A549 (cell line): ENCODE results near the gene SLC7A6OS. TPM values are rescaled to one million over a fixed set of nuclear protein-coding genes. Genes with fewer than 3 reads are reported as not detected.

Experiments
- ATAC-seq, 2 experiments: fragments of 200-7000 bp in 1 of 2; fragments of >200 bp in 1 of 2; cut with Nextera tagmentation in 1 of 2; cut with Tn5 transposase in 1 of 2; 3 replicates each; pipeline versions ENCODE4 v1.8.0 to v1.9.1; 2018 to 2020; ENCODE audit warnings: mild to moderate bottlenecking in 1 of 2, moderate library complexity in 1 of 2
- CTCF ChIA-PET: fragments of 300-600 bp; sonication (Branson Sonifier 250); formaldehyde crosslinking; extraction: SDS; loops from one replicate; lab custom pipeline; 2021; ENCODE audit warnings: antibody characterized with exemption, inconsistent platforms; lab: Yijun Ruan, JAX
- POLR2A ChIA-PET: fragments of 350-600 bp; formaldehyde crosslinking; extraction: SDS; loops from one replicate; lab custom pipeline; 2021; ENCODE audit warnings: antibody characterized with exemption, inconsistent platforms; lab: Yijun Ruan, JAX
- DNase-seq, 2 experiments: peaks; one replicate each; pipeline versions ENCODE4 v3.0.0 to v3.0.0-alpha.2; 2011 to 2016; ENCODE audit warnings: low read depth in 1 of 2, low spot score in 1 of 2
- FAIRE-seq: peaks from 2 replicates; lab custom pipeline; 2011; peaks lifted over from hg19 to GRCh38; lab: Jason Lieb, UNC
- H3K27ac ChIP-seq, 2 experiments: fragments of >200 bp; sonication (Bioruptor Twin); formaldehyde crosslinking; 3 replicates each; pipeline ENCODE4 v1.5.1; 2016 to 2017
- H3K4me1 ChIP-seq: fragments of >200 bp; sonication (Bioruptor Twin); formaldehyde crosslinking; 3 replicates; pipeline ENCODE4 v1.6.1; 2016
- H3K4me2 ChIP-seq: fragments of >200 bp; sonication (Bioruptor Twin); formaldehyde crosslinking; 3 replicates; pipeline ENCODE4 v1.6.1; 2016
- H3K4me3 ChIP-seq: fragments of >200 bp; sonication (Bioruptor Twin); formaldehyde crosslinking; 3 replicates; pipeline ENCODE4 v1.5.1; 2016
- H3K9me3 ChIP-seq: fragments of >200 bp; sonication (Bioruptor Twin); formaldehyde crosslinking; 3 replicates; pipeline ENCODE4 v1.6.1; 2016
- BCL3 ChIP-seq: fragments of >200 bp; sonication (Bioruptor Twin); formaldehyde crosslinking; IDR thresholded peaks from 3 replicates; pipeline ENCODE4 v1.6.1; 2016
- ELK1 ChIP-seq: fragments of 150-350 bp; IDR thresholded peaks from 2 replicates; pipeline ENCODE4 v1.6.1; 2014; ENCODE audit warnings: low read depth, mild to moderate bottlenecking, low read length
- EP300 ChIP-seq, 2 experiments: fragments of >200 bp; sonication (Bioruptor Twin); formaldehyde crosslinking; IDR thresholded peaks; 2 replicates in 1 of 2; 3 replicates in 1 of 2; pipeline ENCODE4 v1.6.1; 2016 to 2017
- ESRRA ChIP-seq: fragments of 150-350 bp; IDR thresholded peaks from 2 replicates; pipeline ENCODE4 v1.6.1; 2014; ENCODE audit warnings: mild to moderate bottlenecking, low read length, borderline replicate concordance
- HDAC2 ChIP-seq: fragments of 200-600 bp; sonication (generic); IDR thresholded peaks from 2 replicates; pipeline ENCODE4 v1.6.1; 2016
- HOXA7 ChIP-seq: fragments of 250-450 bp; sonication (Bioruptor Pico); IDR thresholded peaks from 2 replicates; pipeline ENCODE4 v1.5.0; 2020; ENCODE audit warnings: mild to moderate bottlenecking, moderate library complexity
- JUNB ChIP-seq: fragments of >200 bp; sonication (Bioruptor Twin); formaldehyde crosslinking; IDR thresholded peaks from 2 replicates; pipeline ENCODE4 v1.6.1; 2016
- KDM1A ChIP-seq: fragments of 200-600 bp; sonication (generic); IDR thresholded peaks from 2 replicates; pipeline ENCODE4 v1.6.1; 2016; ENCODE audit warnings: low read depth, mild to moderate bottlenecking
- NPAS2 ChIP-seq: fragments of 250-450 bp; sonication (Bioruptor Pico); IDR thresholded peaks from 2 replicates; pipeline ENCODE4 v1.8.0; 2022; ENCODE audit warnings: mild to moderate bottlenecking, moderate library complexity, borderline replicate concordance
- NR3C1 ChIP-seq: fragments of >200 bp; sonication (Bioruptor Twin); formaldehyde crosslinking; IDR thresholded peaks from 3 replicates; pipeline ENCODE4 v1.6.1; 2017
- PBX3 ChIP-seq: IDR thresholded peaks from 2 replicates; pipeline ENCODE4 v1.6.1; 2012
- ZSCAN20 ChIP-seq: fragments of 250-450 bp; sonication (Bioruptor Pico); IDR thresholded peaks from 2 replicates; pipeline ENCODE4 v1.8.0; 2022; ENCODE audit warnings: mild to moderate bottlenecking, moderate library complexity
- WGBS: methylation state at CpG from one replicate; pipeline ENCODE4 v1.1.6; 2017; ENCODE audit errors: missing lambda C conversion rate; 5-methylcytosine and 5-hydroxymethylcytosine counted together
- polyA plus RNA-seq, 4 experiments: library from polyadenylated mRNA; depleted of rRNA in 3 of 4; stranded (reverse); fragments of >200 nt; fragmentation: RNase III in 1 of 4; extraction: RNeasy Plus Mini Kit Qiagen cat#74134 plus additional on column Dnase treatment in 1 of 4; gene quantifications; 2 replicates in 3 of 4; 3 replicates in 1 of 4; pipeline ENCODE4 v1.2.3, GENCODE V29; 2011 to 2017
- TF ChIP-seq, protein P1 (sequence below): fragments of 250-450 bp; sonication (Bioruptor Pico); IDR thresholded peaks from 2 replicates; pipeline ENCODE4 v1.5.0; 2021; ENCODE audit warnings: mild to moderate bottlenecking, moderate library complexity, borderline replicate concordance
- TF ChIP-seq, protein P2 (sequence below): fragments of >200 bp; sonication (Bioruptor Twin); formaldehyde crosslinking; IDR thresholded peaks from 2 replicates; pipeline ENCODE4 v1.6.1; 2016

The SLC7A6OS gene
- polyA plus RNA-seq, 2 of the 4 experiments (the other 2 are of a cell fraction) = 10.4 to 11.9 TPM

- TF ChIP-seq NPAS2 (CRISPR knock-in tag) (no peak), KDM1A (no peak), NR3C1 (no peak), EP300 (IDR thresholded peaks at IDR 0.05) (no peak)
- TF ChIP-seq, all 56 proteins: peak for 0
Observed at GRCh38 chr16:68353366-68353765, 42.6 kb upstream of the SLC7A6OS start (continued).

DNA sequence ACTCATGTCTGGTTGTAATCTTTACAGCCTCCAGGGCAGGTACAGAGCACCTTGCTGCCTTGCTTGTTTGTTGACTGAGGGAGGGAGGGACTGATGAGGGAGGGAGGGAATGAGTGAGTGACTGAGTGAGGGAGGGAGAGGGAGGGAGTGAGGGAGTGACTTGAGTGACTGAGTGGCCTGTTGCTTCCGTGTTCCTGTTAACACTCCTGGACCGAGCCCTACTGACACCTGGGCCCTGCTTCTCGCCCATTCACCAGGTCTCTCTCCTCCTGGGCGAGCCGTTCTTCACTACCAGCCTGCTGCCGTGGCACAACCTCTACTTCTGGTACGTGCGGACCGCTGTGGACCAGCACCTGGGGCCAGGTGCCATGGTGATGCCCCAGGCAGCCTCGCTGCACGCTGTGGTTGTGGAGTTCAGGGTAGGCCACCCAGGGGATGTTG lies 41.3 kb upstream of the SLC7A6OS start:
- Histone ChIP-seq H3K4me1 (no peaks in the 10 kb centered on the region), H3K4me3 (no peak overlapping the region), H3K9me3 (no peaks in the 10 kb centered on the region), H3K4me2 (no peak overlapping the region), H3K27ac (no peak overlapping the region)
- ChIA-PET CTCF (interaction anchor here (1.0 kb wide), 1 partner anchor 15 kb away, joined by 3 read pairs; no protein-coding TSS in a partner anchor), POLR2A (no interaction called here)
- ATAC-seq = no peak
- no peak for FAIRE-seq
- TF ChIP-seq, protein P1, sequence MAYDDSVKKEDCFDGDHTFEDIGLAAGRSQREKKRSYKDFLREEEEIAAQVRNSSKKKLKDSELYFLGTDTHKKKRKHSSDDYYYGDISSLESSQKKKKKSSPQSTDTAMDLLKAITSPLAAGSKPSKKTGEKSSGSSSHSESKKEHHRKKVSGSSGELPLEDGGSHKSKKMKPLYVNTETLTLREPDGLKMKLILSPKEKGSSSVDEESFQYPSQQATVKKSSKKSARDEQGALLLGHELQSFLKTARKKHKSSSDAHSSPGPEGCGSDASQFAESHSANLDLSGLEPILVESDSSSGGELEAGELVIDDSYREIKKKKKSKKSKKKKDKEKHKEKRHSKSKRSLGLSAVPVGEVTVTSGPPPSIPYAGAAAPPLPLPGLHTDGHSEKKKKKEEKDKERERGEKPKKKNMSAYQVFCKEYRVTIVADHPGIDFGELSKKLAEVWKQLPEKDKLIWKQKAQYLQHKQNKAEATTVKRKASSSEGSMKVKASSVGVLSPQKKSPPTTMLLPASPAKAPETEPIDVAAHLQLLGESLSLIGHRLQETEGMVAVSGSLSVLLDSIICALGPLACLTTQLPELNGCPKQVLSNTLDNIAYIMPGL (CRISPR knock-in tag) = no peak
- TF ChIP-seq ELK1 = no peak
- no peak for TF ChIP-seq KDM1A
- no peak for TF ChIP-seq HOXA7
- TF ChIP-seq, protein P2, sequence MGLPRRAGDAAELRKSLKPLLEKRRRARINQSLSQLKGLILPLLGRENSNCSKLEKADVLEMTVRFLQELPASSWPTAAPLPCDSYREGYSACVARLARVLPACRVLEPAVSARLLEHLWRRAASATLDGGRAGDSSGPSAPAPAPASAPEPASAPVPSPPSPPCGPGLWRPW = no peak
- TF ChIP-seq PBX3 = no peak
- no peak for TF ChIP-seq ESRRA
- no peak for TF ChIP-seq BCL3
- 83% methylated on average over 8 of the region's 11 CpGs for WGBS
- DNase-seq = no peak

GRCh38 chr16:68351463-68351862 lies 40.7 kb upstream of the SLC7A6OS start:
- no peaks in the 10 kb centered on the region for H3K9me3 ChIP-seq
- no peak overlapping the region for H3K4me3 ChIP-seq
- FAIRE-seq (no peak), ATAC-seq (no peak)
- H3K4me1 ChIP-seq = no peaks in the 10 kb centered on the region
- 95% methylated on average over 11 of the region's 11 CpGs for WGBS
- no peak for TF ChIP-seq ZSCAN20
- TF ChIP-seq, all 56 proteins: peak for 0
- Histone ChIP-seq H3K4me2 (no peak overlapping the region), H3K27ac (no peak overlapping the region)
- no peak for DNase-seq
- ChIA-PET POLR2A (no interaction called here), CTCF (interaction anchor here (1.0 kb wide), 1 partner anchor 14 kb away, joined by 3 read pairs; no protein-coding TSS in a partner anchor)

GRCh38 chr16:68350813-68351350 lies 40.1 kb upstream of the SLC7A6OS start:
- POLR2A ChIA-PET = no interaction called here
- Histone ChIP-seq H3K4me3 (no peak overlapping the region), H3K4me1 (no peaks in the 10 kb centered on the region), H3K27ac (no peak overlapping the region), H3K4me2 (no peak overlapping the region), H3K9me3 (no peaks in the 10 kb centered on the region)
- CTCF ChIA-PET = interaction anchor here (1.0 kb wide), 1 partner anchor 13 kb away, joined by 3 read pairs; no protein-coding TSS in a partner anchor
- ATAC-seq (no peak), FAIRE-seq (no peak), DNase-seq (no peak)
- no peak for TF ChIP-seq HDAC2
- TF ChIP-seq JUNB = no peak
- WGBS = 93% methylated on average over 10 of the region's 10 CpGs
